Activated CD8-positive, alpha-beta memory T cell treated with anti-CD3 and anti-CD28 coated beads, Interleukin-2, amount 10 ng/mL, durations not matched to agents 7 days and 5 days (primary cell): ENCODE results near the gene HCAR3. TPM values are rescaled to one million over a fixed set of nuclear protein-coding genes. Genes with fewer than 3 reads are reported as not detected.
"Not testable (repeated sequence)": the region's sequence is repeated elsewhere in the genome, so short reads cannot be mapped to it uniquely, and the experiment has no call there.

ENCODE experiments used
- ATAC-seq: fragments of 150-1000 bp; cut with Tn5 transposase; one replicate; pipeline ENCODE4 v1.10.0; 2021; ENCODE audit warnings: moderate library complexity
- CTCF ChIA-PET: fragments of 350-600 bp; sonication (Branson Sonifier 250); formaldehyde crosslinking; loops from one replicate; lab custom pipeline; 2021; ENCODE audit warnings: antibody characterized with exemption; lab: Charles Lee
- DNase-seq: peaks from one replicate; pipeline ENCODE4 v3.0.0-alpha.2; 2020
- H3K27ac Mint-ChIP-seq: one replicate; pipeline ENCODE4 v1.8.0; 2021; ENCODE audit warnings: mild to moderate bottlenecking, mixed read lengths
- H3K27me3 Mint-ChIP-seq: one replicate; pipeline ENCODE4 v1.8.0; 2021; ENCODE audit warnings: mixed read lengths
- H3K36me3 Mint-ChIP-seq: one replicate; pipeline ENCODE4 v1.8.0; 2021; ENCODE audit warnings: mild to moderate bottlenecking, mixed read lengths
- H3K4me1 Mint-ChIP-seq: one replicate; pipeline ENCODE4 v1.8.0; 2021; ENCODE audit warnings: mixed read lengths
- H3K4me3 Mint-ChIP-seq: one replicate; pipeline ENCODE4 v1.8.0; 2021; ENCODE audit warnings: mild to moderate bottlenecking, moderate library complexity, mixed read lengths
- H3K9me3 Mint-ChIP-seq: one replicate; pipeline ENCODE4 v1.8.0; 2022; ENCODE audit warnings: low read depth, mixed read lengths
- total RNA-seq, 2 experiments: library from RNA; stranded (reverse); gene quantifications; one replicate each; pipeline ENCODE4 v1.2.3, GENCODE V29; 2021

Gene HCAR3
- total RNA-seq, 2 experiments from 2014 or later: 0.09 TPM; not detected in 1

- not testable (repeated sequence) for H3K27me3 Mint-ChIP-seq, H3K36me3 Mint-ChIP-seq, H3K4me3 Mint-ChIP-seq, H3K27ac Mint-ChIP-seq, ATAC-seq, H3K9me3 Mint-ChIP-seq, H3K4me1 Mint-ChIP-seq, DNase-seq
- CTCF ChIA-PET: interaction anchor here (0.6 kb wide), 1 partner anchor 364 kb away, joined by 3 read pairs; no protein-coding TSS in a partner anchor
These were observed 7.3 kb downstream of the HCAR3 start for GRCh38 chr12:122709287-122709686.

- H3K36me3 Mint-ChIP-seq, H3K27me3 Mint-ChIP-seq, ATAC-seq, H3K4me3 Mint-ChIP-seq, DNase-seq, H3K4me1 Mint-ChIP-seq, H3K9me3 Mint-ChIP-seq, H3K27ac Mint-ChIP-seq, CTCF ChIA-PET: not testable (repeated sequence)
These were observed 12.8 kb downstream of the HCAR3 start for GRCh38 chr12:122703841-122704240.

- CTCF ChIA-PET, ATAC-seq: not testable (repeated sequence)
These were observed 13.6 kb downstream of the HCAR3 start, which contains the start of gene HCAR2 for GRCh38 chr12:122702890-122703611. Gene HCAR2 (minus strand): TSS chr12:122703357. CDS start chr12:122703283, 74 bp downstream.

GRCh38 chr12:122701481-122701880, 15.1 kb downstream of the HCAR3 start:
- CTCF ChIA-PET, DNase-seq, H3K36me3 Mint-ChIP-seq: not testable (repeated sequence)

More at GRCh38 chr12:122702890-122703611, 13.6 kb downstream of the HCAR3 start, which contains the start of gene HCAR2:
- not testable (repeated sequence) for DNase-seq, H3K9me3 Mint-ChIP-seq, H3K27ac Mint-ChIP-seq, H3K4me1 Mint-ChIP-seq, H3K4me3 Mint-ChIP-seq, H3K27me3 Mint-ChIP-seq, H3K36me3 Mint-ChIP-seq

GRCh38 chr12:122700038-122700710, 16.4 kb downstream of the HCAR3 start:
- H3K4me1 Mint-ChIP-seq, H3K36me3 Mint-ChIP-seq, H3K27me3 Mint-ChIP-seq, ATAC-seq, H3K4me3 Mint-ChIP-seq, CTCF ChIA-PET, H3K9me3 Mint-ChIP-seq, DNase-seq, H3K27ac Mint-ChIP-seq: not testable (repeated sequence)

More at GRCh38 chr12:122701481-122701880, 15.1 kb downstream of the HCAR3 start:
- not testable (repeated sequence) for H3K4me1 Mint-ChIP-seq, H3K27ac Mint-ChIP-seq, ATAC-seq, H3K27me3 Mint-ChIP-seq, H3K9me3 Mint-ChIP-seq, H3K4me3 Mint-ChIP-seq

GRCh38 chr12:122696922-122697321, 19.7 kb downstream of the HCAR3 start:
- H3K4me3 Mint-ChIP-seq, H3K4me1 Mint-ChIP-seq, H3K27me3 Mint-ChIP-seq, H3K9me3 Mint-ChIP-seq, DNase-seq, ATAC-seq, CTCF ChIA-PET, H3K36me3 Mint-ChIP-seq, H3K27ac Mint-ChIP-seq: not testable (repeated sequence)

- Mint-ChIP-seq H3K36me3 (no peaks in the 10 kb centered on the region), H3K4me3 (no peak overlapping the region), H3K27ac (no peak overlapping the region), H3K4me1 (peaks cover 4% of the 10 kb centered on the region), H3K9me3 (no peaks in the 10 kb centered on the region), H3K27me3 (no peaks in the 10 kb centered on the region)
- DNase-seq (no peak), ATAC-seq (no peak)
- CTCF ChIA-PET: interaction anchor here (1.6 kb wide), 1 partner anchor 42 kb away, joined by 3 read pairs; no protein-coding TSS in a partner anchor
These were observed 25.0 kb downstream of the HCAR3 start for GRCh38 chr12:122691566-122691965.

- ATAC-seq (no peak), DNase-seq (no peak)
- no peak overlapping the region for H3K4me3 Mint-ChIP-seq
- peaks cover 4% of the 10 kb centered on the region for H3K4me1 Mint-ChIP-seq
- CTCF ChIA-PET: interaction anchor here (1.4 kb wide), 1 partner anchor 9 kb away, joined by 3 read pairs; no protein-coding TSS in a partner anchor
- H3K27me3 Mint-ChIP-seq: no peaks in the 10 kb centered on the region
- H3K9me3 Mint-ChIP-seq: no peaks in the 10 kb centered on the region
- no peak overlapping the region for H3K27ac Mint-ChIP-seq
- no peaks in the 10 kb centered on the region for H3K36me3 Mint-ChIP-seq
These were observed 28.3 kb downstream of the HCAR3 start for GRCh38 chr12:122688291-122688690.

- H3K9me3 Mint-ChIP-seq: no peaks in the 10 kb centered on the region
- ATAC-seq: no peak
- peaks cover 4% of the 10 kb centered on the region for H3K4me1 Mint-ChIP-seq
- no peak overlapping the region for H3K4me3 Mint-ChIP-seq
- no peak for DNase-seq
- H3K36me3 Mint-ChIP-seq: no peaks in the 10 kb centered on the region
- H3K27ac Mint-ChIP-seq: no peak overlapping the region
- H3K27me3 Mint-ChIP-seq: no peaks in the 10 kb centered on the region
- CTCF ChIA-PET: no interaction called here
These were observed 29.5 kb downstream of the HCAR3 start for GRCh38 chr12:122687086-122687485.

- no peak overlapping the region for H3K27ac Mint-ChIP-seq
- peaks cover 2% of the 10 kb centered on the region for H3K4me1 Mint-ChIP-seq
- H3K9me3 Mint-ChIP-seq: no peaks in the 10 kb centered on the region
- CTCF ChIA-PET: no interaction called here
- no peak overlapping the region for H3K4me3 Mint-ChIP-seq
- H3K27me3 Mint-ChIP-seq: no peaks in the 10 kb centered on the region
- DNase-seq (no peak), ATAC-seq (no peak)
- H3K36me3 Mint-ChIP-seq: no peaks in the 10 kb centered on the region
These were observed 30.1 kb downstream of the HCAR3 start for GRCh38 chr12:122686538-122686937.

- no peaks in the 10 kb centered on the region for H3K27me3 Mint-ChIP-seq
- no peaks in the 10 kb centered on the region for H3K9me3 Mint-ChIP-seq
- H3K36me3 Mint-ChIP-seq: no peaks in the 10 kb centered on the region
- DNase-seq: no peak
- ATAC-seq: no peak
- H3K27ac Mint-ChIP-seq: no peak overlapping the region
- no peaks in the 10 kb centered on the region for H3K4me1 Mint-ChIP-seq
- CTCF ChIA-PET: no interaction called here
- no peak overlapping the region for H3K4me3 Mint-ChIP-seq
These were observed 32.3 kb downstream of the HCAR3 start for GRCh38 chr12:122684297-122684813.

GRCh38 chr12:122681814-122682213, 34.8 kb downstream of the HCAR3 start:
- ATAC-seq: no peak
- H3K27me3 Mint-ChIP-seq: peaks cover 3% of the 10 kb centered on the region
- no peak overlapping the region for H3K27ac Mint-ChIP-seq
- no peaks in the 10 kb centered on the region for H3K9me3 Mint-ChIP-seq
- H3K4me1 Mint-ChIP-seq: no peaks in the 10 kb centered on the region
- H3K36me3 Mint-ChIP-seq: no peaks in the 10 kb centered on the region
- no peak overlapping the region for H3K4me3 Mint-ChIP-seq
- DNase-seq: no peak
- CTCF ChIA-PET: no interaction called here

GRCh38 chr12:122680989-122681388, 35.6 kb downstream of the HCAR3 start:
- H3K4me1 Mint-ChIP-seq, DNase-seq, ATAC-seq, H3K9me3 Mint-ChIP-seq, H3K27me3 Mint-ChIP-seq, CTCF ChIA-PET, H3K4me3 Mint-ChIP-seq, H3K27ac Mint-ChIP-seq, H3K36me3 Mint-ChIP-seq: not testable (repeated sequence)
